HG03095 (cell line): ENCODE data around the gene CDH4.

Source experiments
- ATAC-seq: cut with Tn5 transposase; IDR thresholded peaks from one replicate; pipeline ENCODE4 v1.9.1; 2021; ENCODE audit warnings: moderate library complexity; ENCODE audit not compliant: unreplicated experiment

The CDH4 gene

DNA sequence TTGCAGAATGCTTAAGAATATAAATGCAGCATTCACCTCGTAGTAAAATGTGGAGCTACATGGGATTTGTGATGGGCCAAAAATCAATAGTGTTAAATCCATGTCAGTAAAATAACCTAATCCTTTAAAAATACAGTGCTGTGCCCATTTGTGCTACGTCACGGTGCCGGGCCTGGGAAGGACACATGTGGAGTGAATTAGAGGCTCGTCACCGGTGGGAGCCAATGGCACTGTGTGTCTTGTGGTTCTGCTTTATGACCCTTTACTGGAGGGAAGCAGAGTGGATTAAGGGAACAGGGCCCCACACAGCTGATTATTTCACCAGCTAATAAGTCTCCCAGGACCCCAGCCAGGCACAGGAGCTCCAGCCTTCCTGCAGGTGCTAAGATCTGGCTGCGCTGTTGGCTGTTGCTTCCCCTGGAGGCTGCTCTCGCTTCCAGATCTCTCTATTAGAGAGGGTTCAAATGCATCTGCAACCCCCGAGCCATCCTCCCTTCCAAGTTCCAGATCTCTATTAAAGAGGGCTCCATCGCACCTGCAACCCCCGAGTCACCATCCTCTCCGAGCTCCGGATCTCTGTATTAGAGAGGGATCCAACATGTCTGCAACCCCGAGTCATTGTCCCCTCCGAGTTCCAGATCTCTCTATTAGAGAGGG, 405.8 kb downstream of the CDH4 start:
- no peak for ATAC-seq

DNA sequence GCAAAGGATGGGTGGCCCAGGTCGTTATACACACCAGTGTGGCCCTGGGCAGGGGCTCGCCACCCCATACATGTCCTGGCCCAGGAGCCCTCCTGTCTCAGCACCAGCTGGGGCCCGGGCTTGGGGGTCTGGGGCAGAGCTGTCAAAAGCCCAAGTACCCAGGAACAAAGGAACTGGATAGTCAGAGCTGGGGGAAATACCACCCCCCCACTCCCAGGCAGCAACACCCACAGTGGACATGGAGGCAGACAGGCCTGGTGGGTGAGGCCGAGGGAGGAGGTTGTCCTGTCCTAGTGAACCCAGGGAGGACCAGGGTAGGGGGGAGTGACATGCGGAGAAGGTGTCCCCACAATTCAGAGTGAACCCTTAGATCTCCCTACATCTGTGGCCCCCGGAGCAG, 406.5 kb downstream of the CDH4 start:
- no peak for ATAC-seq

DNA sequence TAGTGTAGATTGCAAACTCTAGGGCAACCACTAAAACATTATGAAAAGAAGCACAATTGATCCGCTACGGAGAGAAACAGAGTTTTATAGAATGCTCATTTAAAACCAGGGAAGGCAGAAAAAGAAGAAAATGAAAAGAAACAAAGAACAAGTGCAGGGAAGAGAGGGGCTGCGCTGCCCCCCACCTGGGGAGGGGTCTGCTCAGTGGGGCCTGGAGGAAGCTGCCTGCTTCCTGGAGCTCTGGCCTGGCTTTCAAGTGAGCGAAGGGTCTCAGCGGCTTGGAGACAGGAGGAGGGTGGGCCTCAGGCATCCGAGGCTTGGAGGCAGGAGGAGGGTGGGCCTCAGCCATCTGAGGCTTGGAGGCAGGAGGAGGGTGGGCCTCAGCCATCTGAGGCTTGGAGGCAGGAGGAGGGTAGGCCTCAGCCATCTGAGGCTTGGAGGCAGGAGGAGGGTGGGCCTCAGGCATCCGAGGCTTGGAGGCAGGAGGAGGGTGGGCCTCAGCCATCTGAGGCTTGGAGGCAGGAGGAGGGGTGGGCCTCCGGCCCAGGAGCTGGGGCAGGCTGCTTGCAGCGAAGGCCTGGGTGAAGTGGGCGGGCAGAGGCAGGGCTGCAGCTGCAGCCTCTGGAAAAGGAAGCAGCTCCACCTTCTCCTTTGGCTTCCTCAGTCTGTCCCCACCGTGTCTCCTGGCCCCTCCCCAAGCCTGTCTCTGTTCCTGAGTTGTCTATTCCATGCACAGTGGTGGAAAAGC, 407.4 kb downstream of the CDH4 start:
- no peak for ATAC-seq

DNA sequence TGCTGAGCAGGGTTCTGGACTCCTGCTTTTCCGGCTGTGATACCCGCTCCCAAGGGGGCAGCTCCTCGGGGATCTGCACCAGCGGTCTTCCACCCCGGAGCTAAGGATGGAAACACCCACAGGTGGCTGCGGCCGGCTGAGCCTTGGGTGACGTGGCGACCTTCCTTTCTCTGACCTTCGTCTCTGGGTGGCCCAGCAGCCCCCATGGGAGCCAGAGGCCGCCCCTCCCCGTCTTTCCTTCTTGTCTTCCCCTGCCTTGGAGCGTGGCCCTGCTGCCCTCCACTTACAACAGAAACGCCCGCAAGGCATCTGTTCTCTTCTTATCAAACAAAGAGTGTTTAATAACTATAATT, 407.9 kb downstream of the CDH4 start:
- no peak for ATAC-seq

DNA sequence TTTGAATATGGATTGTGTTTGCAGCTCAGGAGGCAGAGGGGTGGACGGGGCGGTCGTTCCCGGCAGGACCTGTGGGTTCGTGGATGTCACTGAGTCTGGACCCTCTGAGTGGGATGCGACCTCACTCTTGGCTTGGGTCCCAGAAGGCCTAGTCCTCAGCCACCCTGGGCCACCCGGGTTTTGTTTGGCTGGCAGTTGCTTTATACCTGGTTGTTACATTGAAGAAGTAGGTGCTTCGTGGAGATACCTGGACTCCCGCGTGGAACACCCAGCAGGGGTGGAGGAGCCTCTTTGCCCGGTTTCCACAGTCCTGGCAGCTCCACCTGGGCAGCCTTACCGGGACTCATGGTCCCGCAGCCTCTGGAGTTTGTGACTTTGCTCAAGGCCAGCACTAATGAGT, 408.5 kb downstream of the CDH4 start:
- no peak for ATAC-seq

DNA sequence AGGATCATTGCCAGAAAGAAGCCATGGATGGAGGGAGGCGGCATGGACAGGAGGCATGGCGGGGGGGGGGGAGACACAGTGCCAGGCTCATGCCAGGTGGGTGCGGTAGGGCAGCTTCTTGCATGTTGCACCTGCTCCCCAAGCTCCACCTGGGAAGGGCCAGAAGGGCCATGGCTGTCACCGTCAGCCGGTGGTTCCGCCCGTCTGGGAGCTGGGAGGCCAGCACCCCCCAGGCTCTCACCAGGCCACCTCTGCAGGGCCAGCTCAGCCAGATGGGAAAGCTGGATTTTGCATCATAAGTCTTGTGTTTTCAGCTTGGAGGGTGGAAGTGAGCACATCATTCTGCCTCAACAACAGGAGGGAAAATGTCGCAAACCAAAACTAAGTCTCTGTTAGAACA, 409.0 kb downstream of the CDH4 start:
- ATAC-seq = no peak

DNA sequence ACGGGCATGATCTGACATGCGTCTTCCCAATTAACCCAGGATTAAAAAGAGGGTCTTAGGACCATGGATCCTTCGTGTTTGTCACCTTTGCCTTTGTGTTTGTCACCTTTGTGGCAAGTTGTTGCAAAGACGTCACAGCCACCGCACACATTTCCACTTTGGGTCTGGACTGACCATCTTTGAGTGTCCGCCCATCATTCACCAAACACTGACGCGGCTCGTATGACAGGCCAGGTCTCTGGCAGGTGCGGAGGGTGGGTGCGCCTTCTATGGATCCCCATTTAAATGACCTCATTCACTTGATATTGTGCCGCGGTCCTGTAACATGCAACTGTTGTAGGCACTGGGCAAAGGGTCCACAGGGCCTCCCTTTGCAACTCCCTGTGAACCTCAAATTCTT, 409.5 kb downstream of the CDH4 start:
- no peak for ATAC-seq

DNA sequence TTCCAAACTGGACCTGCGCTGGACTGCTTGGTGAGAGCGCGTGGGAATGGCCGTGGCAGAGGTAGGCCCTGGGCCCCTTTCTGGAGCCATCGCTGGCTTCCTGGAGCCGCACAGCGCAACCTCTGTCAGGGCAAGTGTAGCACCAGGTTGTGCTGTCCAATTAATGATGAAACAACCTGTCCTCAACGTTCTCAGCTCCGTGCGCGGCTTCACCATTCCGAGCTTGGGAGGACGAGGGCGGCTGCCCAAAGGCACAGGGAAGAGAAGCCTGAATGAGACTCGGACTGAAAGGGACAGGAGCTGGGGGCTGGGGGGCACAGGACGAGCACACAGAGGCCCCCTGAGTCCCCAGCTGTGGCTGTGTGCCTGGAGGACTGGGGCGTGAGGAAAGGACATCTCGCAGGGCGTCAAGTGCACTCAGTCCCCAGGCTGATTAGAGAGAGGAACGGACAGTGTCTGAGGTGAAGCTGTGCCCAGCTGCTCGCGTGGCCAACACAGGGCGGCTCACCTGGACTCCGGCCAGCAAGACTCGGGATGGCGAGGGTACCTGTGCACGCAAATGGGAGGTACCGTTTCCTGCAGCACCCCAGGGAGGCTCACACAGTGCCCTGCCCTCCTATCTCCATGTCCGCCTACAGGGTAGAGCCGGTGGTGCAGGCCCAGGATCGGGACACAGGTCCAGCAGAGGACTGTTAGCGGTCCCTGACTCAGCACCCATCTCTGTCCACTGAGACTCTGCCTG, 410.3 kb downstream of the CDH4 start:
- no peak for ATAC-seq

DNA sequence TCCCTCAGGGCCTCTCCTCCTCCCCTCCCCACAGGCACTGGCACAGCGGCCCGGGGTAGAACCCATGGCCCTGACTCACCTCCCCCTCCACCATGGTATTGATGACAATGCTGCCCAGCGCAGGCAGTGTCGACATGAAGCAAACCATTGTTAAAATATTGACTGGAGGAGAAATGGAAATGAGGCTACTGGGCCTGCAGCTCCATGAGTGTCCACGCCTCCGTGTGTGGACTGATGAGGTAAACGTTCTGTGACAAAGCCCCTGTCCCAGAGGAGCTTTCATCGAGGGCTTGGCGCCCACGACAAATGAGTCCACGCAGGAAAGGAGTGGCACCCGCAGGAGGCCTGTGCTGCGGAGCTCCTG, 410.9 kb downstream of the CDH4 start:
- ATAC-seq = no peak

DNA sequence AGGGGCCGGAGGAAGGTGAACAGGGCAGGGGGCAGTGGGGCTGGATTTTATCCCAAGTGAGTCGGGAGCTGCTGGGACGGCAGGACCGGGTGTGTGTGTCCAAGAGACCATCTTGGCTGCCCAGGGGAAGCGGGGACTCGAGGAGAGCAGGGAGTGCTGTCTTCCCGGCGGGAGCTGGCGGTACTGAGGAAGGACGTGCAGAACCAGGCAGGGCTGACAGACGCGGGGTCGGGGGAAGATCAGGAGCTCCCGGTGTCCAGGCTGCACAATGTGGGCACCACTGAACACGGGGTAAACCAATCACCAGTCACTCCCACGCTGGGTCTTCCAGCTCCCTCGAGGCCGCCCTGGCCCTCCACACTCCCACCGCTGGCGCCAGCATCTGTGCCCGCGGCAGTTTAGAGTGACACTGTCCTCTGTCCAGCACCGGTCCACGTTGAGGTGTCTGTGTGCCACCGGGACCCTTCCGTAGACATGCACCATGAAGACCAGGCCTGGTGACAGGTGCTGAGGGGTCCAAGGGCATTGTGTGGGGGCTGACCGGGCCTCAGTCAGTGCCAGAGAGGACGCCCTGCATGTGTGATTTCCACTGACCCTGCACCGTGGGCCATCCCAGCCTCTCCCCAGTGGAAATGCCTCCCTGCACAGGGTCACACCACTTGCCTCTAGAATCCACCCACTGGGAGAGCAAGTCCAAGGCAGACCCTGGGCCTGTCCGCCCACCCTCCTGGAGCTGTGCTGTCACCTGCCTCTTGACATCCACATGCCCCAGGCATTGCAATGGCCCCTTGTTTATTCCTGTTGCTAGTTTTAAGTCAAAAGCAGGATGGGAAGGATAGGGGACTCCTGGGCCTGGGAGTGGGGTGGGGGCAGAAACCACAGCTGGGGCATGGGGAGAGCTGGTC, 411.7 kb downstream of the CDH4 start:
- no peak for ATAC-seq

DNA sequence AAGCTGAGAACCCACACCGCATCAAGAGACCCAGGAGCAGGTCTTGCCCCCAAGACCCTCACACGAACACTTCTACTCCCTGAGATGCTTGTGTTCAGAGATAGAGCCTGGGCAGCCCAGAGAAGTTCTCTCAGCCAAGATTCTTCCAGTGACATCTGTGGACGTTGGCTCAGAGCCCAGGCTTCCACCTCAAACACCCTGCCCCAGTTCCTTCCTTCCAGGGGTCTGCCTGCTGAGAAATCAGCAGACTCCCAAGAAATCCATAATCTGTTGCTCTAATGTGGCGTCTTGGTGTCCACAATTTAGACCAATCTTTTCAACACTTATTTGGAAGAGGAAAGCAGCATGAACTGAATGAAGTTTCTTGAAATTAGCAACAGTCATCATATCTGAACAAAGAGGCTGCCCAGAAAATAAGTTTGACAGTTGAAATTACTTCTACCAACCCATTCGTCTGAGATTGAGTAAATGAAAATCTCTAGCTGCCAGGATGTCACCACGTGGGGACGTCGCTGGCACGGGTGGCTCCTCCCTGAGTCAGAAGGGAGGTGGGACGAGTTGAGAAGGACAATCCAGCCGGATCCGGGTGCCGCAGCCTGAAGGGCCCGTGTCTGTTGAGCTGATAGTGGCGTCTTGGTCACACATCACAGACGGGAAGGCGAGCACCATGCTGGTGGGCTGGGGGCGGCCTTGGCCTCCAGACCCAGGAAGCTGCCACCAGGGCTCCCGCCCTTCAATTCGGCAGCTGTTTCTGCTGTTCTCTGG, 412.7 kb downstream of the CDH4 start:
- no peak for ATAC-seq

DNA sequence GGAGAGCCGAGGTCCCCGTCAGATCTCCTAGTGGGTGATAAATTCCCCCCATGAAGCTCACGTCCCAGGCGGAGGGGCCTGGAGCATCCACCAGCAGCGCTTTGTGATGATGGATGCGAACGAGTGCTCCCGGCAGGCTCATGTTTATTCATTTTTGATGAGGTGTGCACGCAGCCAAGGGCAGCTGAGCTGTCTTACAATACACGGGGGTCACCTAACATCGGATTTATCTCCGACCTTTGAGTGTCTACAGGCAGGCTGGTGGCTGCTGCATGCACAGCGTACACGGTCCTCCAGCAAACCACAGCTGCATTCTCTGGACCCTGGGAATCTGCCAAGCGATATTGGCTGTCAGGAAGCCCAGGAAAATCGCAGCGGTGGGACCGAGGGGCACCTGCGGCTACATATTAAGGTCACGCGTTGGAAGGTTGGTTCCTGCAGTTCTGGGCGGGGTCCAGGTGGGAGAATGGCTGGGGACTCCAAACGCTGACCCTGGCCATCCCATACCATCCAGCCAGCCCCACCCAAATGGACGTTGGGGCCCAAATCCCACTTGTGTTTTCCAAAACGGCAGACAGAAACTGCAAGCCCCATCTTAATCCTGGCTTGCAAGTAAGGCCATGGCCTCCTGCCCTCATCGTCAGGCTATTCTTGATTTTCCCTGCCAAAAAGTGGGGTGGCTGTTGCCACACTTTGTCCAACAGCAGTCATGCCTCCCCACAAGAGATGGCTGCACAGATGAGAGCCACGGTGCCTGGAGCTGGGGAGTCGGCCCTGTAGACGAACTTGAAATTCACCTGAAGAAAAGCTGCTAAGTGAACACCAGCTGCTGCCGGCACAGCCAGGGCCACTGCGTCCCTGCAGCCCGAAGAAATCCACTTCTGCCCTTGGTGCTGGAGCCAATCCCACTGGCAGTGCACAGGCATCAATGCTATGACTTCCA, 413.7 kb downstream of the CDH4 start:
- no peak for ATAC-seq

DNA sequence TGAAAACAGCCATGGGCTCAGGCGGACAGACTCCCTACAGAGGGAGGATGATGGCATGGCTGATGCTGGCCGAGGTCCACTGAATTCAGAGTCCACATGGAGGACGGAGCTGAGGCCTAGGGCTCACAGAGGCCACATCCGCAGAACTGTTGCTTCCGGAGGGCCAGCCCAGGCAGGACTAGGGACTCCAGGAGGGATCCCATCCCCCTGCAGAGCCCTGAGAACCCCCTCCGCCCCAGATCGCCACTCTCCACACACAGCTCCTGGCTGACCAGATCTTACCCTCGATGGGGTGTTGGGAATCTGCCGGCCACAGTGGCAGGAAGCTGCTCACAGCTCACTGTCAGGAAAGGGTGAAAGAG, 414.4 kb downstream of the CDH4 start:
- no peak for ATAC-seq

DNA sequence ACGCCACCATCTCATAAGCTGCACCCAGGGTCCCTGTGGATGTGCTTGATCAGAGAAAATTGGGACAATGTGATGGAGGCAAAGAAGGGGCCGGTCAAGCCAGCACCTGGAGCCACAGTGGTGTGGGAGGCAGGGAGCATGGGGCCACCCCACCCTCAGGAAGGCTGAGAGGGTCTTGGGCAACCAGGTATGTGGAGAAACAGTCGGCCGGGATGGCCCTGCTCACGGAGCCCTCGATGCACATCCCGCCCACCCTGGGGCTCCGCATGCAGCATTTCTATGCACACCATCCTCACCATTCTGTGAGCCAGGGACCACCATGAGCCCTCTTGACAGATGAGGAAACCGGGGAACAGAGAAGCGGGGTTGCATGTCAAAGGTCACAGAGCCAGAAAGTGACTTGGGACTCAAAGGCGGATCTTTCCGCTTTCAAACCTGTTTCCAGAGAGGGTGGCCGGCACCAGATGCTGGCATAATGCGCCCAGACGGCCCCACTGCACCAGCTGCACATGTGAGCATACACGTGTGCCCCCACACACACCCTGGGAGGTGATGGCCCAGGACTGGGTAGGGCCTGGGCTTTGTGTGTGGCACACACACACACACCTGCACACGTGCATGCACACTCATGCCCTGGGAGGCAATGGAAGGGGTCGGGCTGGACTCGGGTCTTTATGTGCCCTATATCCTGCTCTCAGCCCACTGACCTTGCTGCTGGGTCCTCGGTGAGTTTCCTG, 415.2 kb downstream of the CDH4 start:
- ATAC-seq = no peak

DNA sequence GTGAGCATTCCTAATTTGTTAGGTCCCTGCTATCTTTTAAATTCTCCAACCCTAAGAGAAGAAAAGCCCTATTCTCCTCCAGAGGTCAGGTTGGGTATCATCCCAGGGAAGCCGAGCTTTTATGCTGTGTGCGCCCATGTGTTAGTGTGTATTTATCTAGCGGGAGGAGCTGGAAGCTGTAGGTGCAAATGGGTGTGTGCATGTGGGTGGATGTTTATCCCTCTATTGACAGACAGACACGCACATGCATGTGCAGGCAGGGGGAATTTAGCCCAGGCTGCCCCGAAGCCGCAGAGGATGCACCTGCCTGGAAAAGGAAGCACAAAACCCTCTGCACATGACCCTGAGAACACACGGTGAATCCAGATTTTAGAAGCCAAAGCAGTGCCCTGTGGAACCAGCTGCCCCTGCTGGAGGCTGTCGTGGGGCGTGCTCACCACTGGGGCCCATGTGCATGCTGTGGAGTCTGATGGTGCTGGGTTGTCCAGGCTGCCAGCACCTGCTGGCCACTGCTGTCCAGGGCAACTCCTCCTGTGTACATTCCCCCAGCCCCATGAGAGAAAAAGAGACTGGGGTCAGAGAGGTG, 416.1 kb downstream of the CDH4 start:
- no peak for ATAC-seq

DNA sequence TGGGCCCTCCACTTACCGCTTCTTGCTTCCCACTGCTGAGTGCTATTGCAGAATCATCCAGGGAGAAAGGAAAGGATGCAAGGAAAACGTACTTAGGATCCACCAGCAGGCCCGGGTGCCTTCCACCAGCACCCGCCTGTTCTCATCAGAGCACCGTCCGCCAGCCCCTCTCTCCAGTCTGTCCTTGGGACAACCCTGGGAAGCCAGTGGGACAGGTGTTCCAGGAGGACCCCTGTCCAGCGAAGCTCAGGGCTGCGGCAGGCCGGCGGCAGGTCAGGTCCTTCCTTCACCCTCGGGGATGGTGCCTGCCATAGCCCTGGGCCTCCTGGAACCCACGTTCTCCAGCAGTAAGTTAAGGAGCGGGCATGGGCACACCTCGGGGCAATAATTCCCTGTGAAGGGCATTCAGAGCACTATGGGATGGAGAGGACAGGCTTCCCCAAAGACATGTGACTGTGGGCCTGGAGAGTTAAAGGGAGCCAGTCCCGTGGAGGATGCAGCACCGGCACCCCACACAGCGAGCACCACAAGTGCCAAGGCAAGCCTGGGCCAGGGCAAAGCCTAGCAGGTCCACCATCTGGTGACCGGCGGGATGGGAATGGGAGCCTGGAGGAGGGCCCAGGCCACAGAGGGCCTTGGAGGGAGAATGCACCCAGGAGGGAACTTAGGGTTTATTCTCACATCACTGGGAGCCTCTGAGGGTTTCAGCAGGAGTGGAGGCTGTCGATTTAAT, 416.9 kb downstream of the CDH4 start:
- ATAC-seq = no peak

DNA sequence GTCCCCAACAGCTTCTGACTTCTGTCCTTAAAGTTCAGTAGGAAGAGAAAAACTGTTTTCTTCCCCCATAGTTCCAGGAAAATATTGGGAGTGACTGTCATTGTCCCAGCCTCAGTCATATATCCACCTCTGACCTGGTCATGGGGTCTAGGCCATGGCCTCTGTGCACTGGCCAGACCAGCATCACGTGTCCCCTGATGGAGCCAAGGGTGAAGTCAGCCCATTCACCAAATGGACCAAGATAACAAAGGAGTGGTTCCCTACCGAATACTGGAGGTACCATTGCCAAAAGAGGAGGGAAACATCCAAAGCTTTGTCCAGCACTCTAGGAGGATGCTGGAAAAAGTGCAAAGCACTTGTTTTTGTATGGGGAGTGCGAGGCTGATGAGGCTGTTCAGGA, 418.2 kb downstream of the CDH4 start:
- ATAC-seq = no peak

DNA sequence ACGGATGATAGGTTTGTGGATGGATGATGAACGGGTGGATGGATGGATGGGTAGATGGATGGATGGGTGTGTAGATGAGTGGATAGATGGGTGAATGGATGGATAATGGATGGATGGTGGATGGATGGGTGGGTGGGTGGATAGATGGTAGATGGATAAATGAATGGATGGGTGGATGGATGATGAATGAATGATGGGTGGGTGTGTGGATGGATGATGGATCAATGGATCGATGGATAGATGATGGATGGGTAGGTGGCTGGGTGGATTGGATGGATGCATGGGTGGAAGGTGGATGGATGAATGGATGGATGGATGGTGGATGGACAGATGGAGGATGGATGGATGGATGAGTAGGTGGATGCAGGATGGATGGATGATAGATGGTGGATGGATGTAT, 419.5 kb downstream of the CDH4 start:
- ATAC-seq = no peak
